ENCODE results near the gene CABLES1. TPM values are rescaled to one million over a fixed set of nuclear protein-coding genes. Genes with fewer than 3 reads are reported as not detected.

Gene CABLES1
- total and polyA plus RNA-seq, 7 experiments from 2014 or later = 0.11 to 5.7 (median 0.58) TPM; not detected in 3

- ATAC-seq (no peak), DNase-seq (no peak)
- Mint-ChIP-seq H3K4me3 (peak overlapping the region in 1 of 10 donors; percentile 48), H3K36me3 (peaks cover 0 to 33% (median 0%) of the 10 kb centered on the region in 5 donors), H3K9me3 (peaks cover 0 to 11% (median 0%) of the 10 kb centered on the region in 11 donors), H3K27ac (peak overlapping the region in 6 of 9 donors; percentile 32 to 75 (median 60)), H3K27me3 (no peaks in the 10 kb centered on the region), H3K4me1 (peaks cover 4 to 74% (median 21%) of the 10 kb centered on the region in 7 donors)
- Histone ChIP-seq H3K4me3 (ENCODE audit: low read length) (no peak overlapping the region), H3K4me1 (ENCODE audit: control insufficient read depth in 2 of 2, insufficient read depth in 2 of 2, low read length in 2 of 2) (peaks cover 8 to 14% of the 10 kb centered on the region in 2 donors), H3K9me3 (ENCODE audit: control insufficient read depth in 2 of 3, low read length in 3 of 3) (no peaks in the 10 kb centered on the region), H3K27me3 (ENCODE audit: control insufficient read depth in 2 of 2, insufficient read depth in 2 of 2, low read length in 2 of 2) (no peaks in the 10 kb centered on the region), H3K27ac (ENCODE audit: low read depth, low read length) (no peak overlapping the region), H3K36me3 (ENCODE audit: control insufficient read depth in 2 of 3, insufficient read depth in 3 of 3, low read length in 3 of 3) (no peaks in the 10 kb centered on the region)
- ChIA-PET POLR2A (no interaction called here), CTCF (interaction anchor here (0.6 kb wide), 1 partner anchor 11 kb away, joined by 3 read pairs; no protein-coding TSS in a partner anchor)
- intact Hi-C loops (cut with micrococcal nuclease) = loop anchor here in 1 of 2 donors (5.0 kb wide), 1 partner anchor 37 kb away; no protein-coding TSS in a partner anchor
These were observed 94.2 kb downstream of the CABLES1 start for GRCh38 chr18:23229472-23229871.

GRCh38 chr18:23230686-23231085, 95.4 kb downstream of the CABLES1 start:
- H3K9me3 ChIP-seq (ENCODE audit: control insufficient read depth in 2 of 3, low read length in 3 of 3) = no peaks in the 10 kb centered on the region
- no peak for DNase-seq
- H3K36me3 Mint-ChIP-seq = peaks cover 0 to 33% (median 0%) of the 10 kb centered on the region in 5 donors
- H3K27ac Mint-ChIP-seq = peak overlapping the region in 8 of 9 donors; percentile 22 to 85 (median 78)
- intact Hi-C loops (cut with micrococcal nuclease) = loop anchor here (1.0 to 10.0 kb wide), 8 partner anchors 30 to 787 kb away; partner anchors contain the start of gene NPC1 (in 1 of the 2)
- H3K4me3 Mint-ChIP-seq = peak overlapping the region in 2 of 10 donors; percentile 16 to 53
- H3K27ac ChIP-seq (ENCODE audit: low read depth, low read length) = no peak overlapping the region
- H3K9me3 Mint-ChIP-seq = peaks cover 0 to 11% (median 0%) of the 10 kb centered on the region in 11 donors
- no peaks in the 10 kb centered on the region for H3K27me3 ChIP-seq (ENCODE audit: control insufficient read depth in 2 of 2, insufficient read depth in 2 of 2, low read length in 2 of 2)
- peaks cover 2 to 77% (median 21%) of the 10 kb centered on the region in 7 donors for H3K4me1 Mint-ChIP-seq
- H3K4me1 ChIP-seq (ENCODE audit: control insufficient read depth in 2 of 2, insufficient read depth in 2 of 2, low read length in 2 of 2) = peaks cover 8 to 14% of the 10 kb centered on the region in 2 donors
- H3K36me3 ChIP-seq (ENCODE audit: control insufficient read depth in 2 of 3, insufficient read depth in 3 of 3, low read length in 3 of 3) = no peaks in the 10 kb centered on the region
- ChIA-PET CTCF (no interaction called here), POLR2A (no interaction called here)
- no peak for ATAC-seq
- no peak overlapping the region for H3K4me3 ChIP-seq (ENCODE audit: low read length)
- no peaks in the 10 kb centered on the region for H3K27me3 Mint-ChIP-seq

- CTCF ChIA-PET = no interaction called here
- POLR2A ChIA-PET = interaction anchor here (0.5 kb wide), 1 partner anchor 482 kb away, joined by 7 read pairs; no protein-coding TSS in a partner anchor
- H3K27ac ChIP-seq (ENCODE audit: low read depth, low read length) = no peak overlapping the region
- H3K36me3 ChIP-seq (ENCODE audit: control insufficient read depth in 2 of 3, insufficient read depth in 3 of 3, low read length in 3 of 3) = no peaks in the 10 kb centered on the region
- no peaks in the 10 kb centered on the region for H3K27me3 ChIP-seq (ENCODE audit: control insufficient read depth in 2 of 2, insufficient read depth in 2 of 2, low read length in 2 of 2)
- Mint-ChIP-seq H3K9me3 (peaks cover 0 to 11% (median 0%) of the 10 kb centered on the region in 11 donors), H3K4me1 (peaks cover 0 to 78% (median 21%) of the 10 kb centered on the region in 7 donors), H3K27me3 (no peaks in the 10 kb centered on the region), H3K4me3 (peak overlapping the region in 9 of 10 donors; percentile 7 to 80 (median 55)), H3K27ac (peak overlapping the region; percentile 76 to 96 (median 88)), H3K36me3 (peaks cover 0 to 33% (median 0%) of the 10 kb centered on the region in 5 donors)
- DNase-seq = peak; percentile 14 to 86 (median 70)
- ATAC-seq = peak; percentile 93
- H3K4me3 ChIP-seq (ENCODE audit: low read length) = peak overlapping the region; percentile 10
- H3K9me3 ChIP-seq (ENCODE audit: control insufficient read depth in 2 of 3, low read length in 3 of 3) = no peaks in the 10 kb centered on the region
- peaks cover 8 to 14% of the 10 kb centered on the region in 2 donors for H3K4me1 ChIP-seq (ENCODE audit: control insufficient read depth in 2 of 2, insufficient read depth in 2 of 2, low read length in 2 of 2)
- intact Hi-C loops (cut with micrococcal nuclease) = loop anchor here (1.0 to 10.0 kb wide), 9 partner anchors 29 to 786 kb away; partner anchors contain the start of genes NPC1 (in 1 of the 2) and RBBP8 (in 1 of the 2)
These were observed 96.2 kb downstream of the CABLES1 start for GRCh38 chr18:23231340-23232021.

- intact Hi-C loops (cut with micrococcal nuclease) = loop anchor here (2.0 to 10.0 kb wide), 5 partner anchors 100 to 785 kb away; partner anchors contain the start of genes NPC1 (in 1 of the 2) and RBBP8 (in 1 of the 2)
- H3K4me3 Mint-ChIP-seq = peak overlapping the region in 2 of 10 donors; percentile 4 to 39
- no peaks in the 10 kb centered on the region for H3K27me3 Mint-ChIP-seq
- Histone ChIP-seq H3K27ac (ENCODE audit: low read depth, low read length) (no peak overlapping the region), H3K36me3 (ENCODE audit: control insufficient read depth in 2 of 3, insufficient read depth in 3 of 3, low read length in 3 of 3) (no peaks in the 10 kb centered on the region), H3K9me3 (ENCODE audit: control insufficient read depth in 2 of 3, low read length in 3 of 3) (no peaks in the 10 kb centered on the region), H3K4me1 (ENCODE audit: control insufficient read depth in 2 of 2, insufficient read depth in 2 of 2, low read length in 2 of 2) (peaks cover 8 to 14% of the 10 kb centered on the region in 2 donors), H3K27me3 (ENCODE audit: control insufficient read depth in 2 of 2, insufficient read depth in 2 of 2, low read length in 2 of 2) (no peaks in the 10 kb centered on the region), H3K4me3 (ENCODE audit: low read length) (no peak overlapping the region)
- ChIA-PET POLR2A (interaction anchor here (0.5 kb wide), 1 partner anchor 482 kb away, joined by 7 read pairs; no protein-coding TSS in a partner anchor), CTCF (interaction anchor here (0.7 kb wide), 1 partner anchor 13 kb away, joined by 3 read pairs; no protein-coding TSS in a partner anchor)
- peaks cover 0 to 78% (median 21%) of the 10 kb centered on the region in 7 donors for H3K4me1 Mint-ChIP-seq
- H3K36me3 Mint-ChIP-seq = peaks cover 0 to 26% (median 0%) of the 10 kb centered on the region in 5 donors
- H3K27ac Mint-ChIP-seq = peak overlapping the region in 7 of 9 donors; percentile 38 to 84 (median 59)
- H3K9me3 Mint-ChIP-seq = peaks cover 0 to 11% (median 0%) of the 10 kb centered on the region in 11 donors
- no peak for DNase-seq
- ATAC-seq = no peak
These were observed 97.0 kb downstream of the CABLES1 start for GRCh38 chr18:23232331-23232730.

GRCh38 chr18:23234619-23235018, 99.3 kb downstream of the CABLES1 start:
- Histone ChIP-seq H3K27me3 (ENCODE audit: control insufficient read depth in 2 of 2, insufficient read depth in 2 of 2, low read length in 2 of 2) (no peaks in the 10 kb centered on the region), H3K9me3 (ENCODE audit: control insufficient read depth in 2 of 3, low read length in 3 of 3) (no peaks in the 10 kb centered on the region), H3K4me1 (ENCODE audit: control insufficient read depth in 2 of 2, insufficient read depth in 2 of 2, low read length in 2 of 2) (peaks cover 19% of the 10 kb centered on the region in 2 donors), H3K27ac (ENCODE audit: low read depth, low read length) (no peak overlapping the region), H3K36me3 (ENCODE audit: control insufficient read depth in 2 of 3, insufficient read depth in 3 of 3, low read length in 3 of 3) (no peaks in the 10 kb centered on the region), H3K4me3 (ENCODE audit: low read length) (no peak overlapping the region)
- Mint-ChIP-seq H3K9me3 (peaks cover 0 to 11% (median 0%) of the 10 kb centered on the region in 11 donors), H3K4me1 (peaks cover 4 to 81% (median 28%) of the 10 kb centered on the region in 7 donors), H3K36me3 (peaks cover 0 to 25% (median 0%) of the 10 kb centered on the region in 5 donors), H3K4me3 (no peak overlapping the region), H3K27ac (peak overlapping the region in 3 of 9 donors; percentile 14 to 56 (median 46)), H3K27me3 (no peaks in the 10 kb centered on the region)
- CTCF ChIA-PET = interaction anchor here (0.7 kb wide), 1 partner anchor 88 kb away, joined by 3 read pairs; no protein-coding TSS in a partner anchor
- ATAC-seq (no peak), DNase-seq (no peak)
- intact Hi-C loops (cut with micrococcal nuclease) = loop anchor here (5.0 to 10.0 kb wide), 4 partner anchors 102 to 783 kb away; partner anchors contain the start of gene NPC1 (in 1 of the 2)
- POLR2A ChIA-PET = no interaction called here

GRCh38 chr18:23235336-23235735, 100.1 kb downstream of the CABLES1 start:
- CTCF ChIA-PET = no interaction called here
- Mint-ChIP-seq H3K9me3 (peaks cover 0 to 11% (median 0%) of the 10 kb centered on the region in 11 donors), H3K27me3 (no peaks in the 10 kb centered on the region), H3K27ac (peak overlapping the region in 3 of 9 donors; percentile 28 to 59 (median 56)), H3K4me1 (peaks cover 4 to 76% (median 25%) of the 10 kb centered on the region in 7 donors), H3K36me3 (peaks cover 0 to 22% (median 0%) of the 10 kb centered on the region in 5 donors), H3K4me3 (no peak overlapping the region)
- Histone ChIP-seq H3K27ac (ENCODE audit: low read depth, low read length) (no peak overlapping the region), H3K4me3 (ENCODE audit: low read length) (no peak overlapping the region), H3K9me3 (ENCODE audit: control insufficient read depth in 2 of 3, low read length in 3 of 3) (no peaks in the 10 kb centered on the region), H3K27me3 (ENCODE audit: control insufficient read depth in 2 of 2, insufficient read depth in 2 of 2, low read length in 2 of 2) (no peaks in the 10 kb centered on the region), H3K4me1 (ENCODE audit: control insufficient read depth in 2 of 2, insufficient read depth in 2 of 2, low read length in 2 of 2) (peaks cover 19% of the 10 kb centered on the region in 2 donors), H3K36me3 (ENCODE audit: control insufficient read depth in 2 of 3, insufficient read depth in 3 of 3, low read length in 3 of 3) (no peaks in the 10 kb centered on the region)
- no peak for DNase-seq
- POLR2A ChIA-PET = no interaction called here
- no peak for ATAC-seq
- intact Hi-C loops (cut with micrococcal nuclease) = loop anchor here in 1 of 2 donors (10.0 kb wide), 2 partner anchors 211 to 349 kb away; partner anchors contain the start of gene NPC1
